Upper lobe of left lung (tissue), 4 donors: Measurements from ENCODE around the gene COL17A1.

Experiments used
- EP300 ChIP-seq, 4 donors: sonication (generic); formaldehyde crosslinking; IDR thresholded peaks; one replicate each; pipeline ENCODE4 v1.5.1; 2017; ENCODE audit warnings: antibody characterized with exemption in 4 of 4, control low read depth in 2 of 4
- POLR2A ChIP-seq, 4 donors: fragments of 450-650 bp; IDR thresholded peaks; one replicate each; pipeline ENCODE4 v1.5.1; 2016 to 2017; ENCODE audit warnings: antibody characterized with exemption in 4 of 4, mild to moderate bottlenecking in 2 of 4
- POLR2AphosphoS5 ChIP-seq, 2 donors: sonication (generic); formaldehyde crosslinking; IDR thresholded peaks; one replicate each; pipeline ENCODE4 v1.5.1; 2017; ENCODE audit warnings: antibody characterized with exemption in 2 of 2
- TF ChIP-seq, protein P1 (sequence below), 6 experiments: fragments of 450-650 bp in 4 of 6; fragments of 200-600 bp in 2 of 6; sonication (generic) in 2 of 6; IDR thresholded peaks; one replicate each; pipeline ENCODE4 v1.5.1; 2016 to 2019; ENCODE audit warnings: antibody characterized with exemption in 6 of 6

DNA sequence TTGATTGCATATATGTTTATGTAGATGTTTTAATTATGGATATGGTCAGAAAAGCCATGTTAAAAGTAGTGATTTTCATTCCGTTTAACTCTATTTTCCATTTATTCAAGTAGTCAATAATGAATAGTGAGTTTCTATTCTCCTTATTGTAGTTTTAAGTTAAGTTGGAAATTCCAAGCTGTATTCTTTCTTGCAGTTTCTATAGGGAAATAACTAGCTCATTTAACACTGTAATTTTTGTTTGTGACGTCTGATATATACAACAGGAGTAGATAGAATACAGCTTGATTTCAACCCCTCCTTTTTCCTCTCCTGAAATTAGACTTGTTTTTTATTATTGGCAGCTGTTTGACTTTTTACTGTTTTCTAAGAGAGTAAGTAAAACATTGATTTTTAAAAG lies 71.5 kb downstream of the COL17A1 start:
- TF ChIP-seq, protein P1, sequence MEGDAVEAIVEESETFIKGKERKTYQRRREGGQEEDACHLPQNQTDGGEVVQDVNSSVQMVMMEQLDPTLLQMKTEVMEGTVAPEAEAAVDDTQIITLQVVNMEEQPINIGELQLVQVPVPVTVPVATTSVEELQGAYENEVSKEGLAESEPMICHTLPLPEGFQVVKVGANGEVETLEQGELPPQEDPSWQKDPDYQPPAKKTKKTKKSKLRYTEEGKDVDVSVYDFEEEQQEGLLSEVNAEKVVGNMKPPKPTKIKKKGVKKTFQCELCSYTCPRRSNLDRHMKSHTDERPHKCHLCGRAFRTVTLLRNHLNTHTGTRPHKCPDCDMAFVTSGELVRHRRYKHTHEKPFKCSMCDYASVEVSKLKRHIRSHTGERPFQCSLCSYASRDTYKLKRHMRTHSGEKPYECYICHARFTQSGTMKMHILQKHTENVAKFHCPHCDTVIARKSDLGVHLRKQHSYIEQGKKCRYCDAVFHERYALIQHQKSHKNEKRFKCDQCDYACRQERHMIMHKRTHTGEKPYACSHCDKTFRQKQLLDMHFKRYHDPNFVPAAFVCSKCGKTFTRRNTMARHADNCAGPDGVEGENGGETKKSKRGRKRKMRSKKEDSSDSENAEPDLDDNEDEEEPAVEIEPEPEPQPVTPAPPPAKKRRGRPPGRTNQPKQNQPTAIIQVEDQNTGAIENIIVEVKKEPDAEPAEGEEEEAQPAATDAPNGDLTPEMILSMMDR (IDR thresholded peaks at IDR 0.05) = no peak
- TF ChIP-seq EP300 (IDR thresholded peaks at IDR 0.05) (no peak), POLR2AphosphoS5 (IDR thresholded peaks at IDR 0.05) (no peak), POLR2A (IDR thresholded peaks at IDR 0.05) (no peak)
